ENCODE results near the gene KRTAP19-1. TPM values are rescaled to one million over a fixed set of nuclear protein-coding genes. Genes with fewer than 3 reads are reported as not detected.

The KRTAP19-1 gene
- total RNA-seq: not detected in 2 replicates

DNA sequence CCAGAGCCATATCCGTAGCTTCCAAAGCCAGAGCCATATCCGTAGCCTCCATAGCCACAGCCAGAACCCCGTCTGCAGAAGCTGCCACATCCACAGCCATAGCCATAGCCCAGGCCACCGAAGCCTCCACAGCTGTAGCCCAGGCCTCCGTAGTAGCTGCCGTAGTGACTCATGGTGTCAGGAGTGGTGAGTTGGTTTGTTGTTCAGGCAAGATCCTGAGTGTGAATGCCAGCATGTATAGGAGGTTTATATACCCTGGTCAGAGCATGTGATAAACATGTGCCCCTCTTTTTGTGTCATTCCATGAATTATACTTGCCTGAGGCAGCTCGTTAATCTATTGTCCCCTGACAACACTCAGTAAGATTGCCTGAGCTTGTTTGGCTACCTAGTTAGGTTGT is at the start of gene KRTAP19-1:
KRTAP19-1 (minus strand) TSS at position 223 of the 400 bp plus-strand sequence; CDS start at position 173, 50 bp downstream.

DNA sequence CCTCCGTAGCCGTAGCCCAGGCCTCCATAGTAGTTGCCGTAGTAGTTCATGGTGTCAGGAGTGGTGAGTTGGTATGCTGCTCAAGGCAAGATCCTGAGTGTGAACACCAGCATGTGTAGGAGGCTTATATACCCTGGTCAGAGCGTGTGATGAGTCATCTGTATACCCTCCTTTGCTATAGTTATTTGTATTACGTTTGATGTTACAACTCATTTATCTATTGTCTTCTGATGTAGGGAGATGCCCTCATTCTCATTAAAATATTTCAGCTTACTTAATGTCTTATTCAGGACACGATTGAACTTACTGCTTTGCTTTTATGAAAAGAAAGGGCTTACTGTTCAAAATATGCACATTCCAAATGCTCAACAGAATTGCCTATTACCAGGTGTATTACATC is 21.9 kb upstream of the KRTAP19-1 start, which contains the start of gene KRTAP19-5:
KRTAP19-5 (minus strand) TSS at position 101 of the 400 bp plus-strand sequence; CDS start at position 50, 51 bp downstream.

DNA sequence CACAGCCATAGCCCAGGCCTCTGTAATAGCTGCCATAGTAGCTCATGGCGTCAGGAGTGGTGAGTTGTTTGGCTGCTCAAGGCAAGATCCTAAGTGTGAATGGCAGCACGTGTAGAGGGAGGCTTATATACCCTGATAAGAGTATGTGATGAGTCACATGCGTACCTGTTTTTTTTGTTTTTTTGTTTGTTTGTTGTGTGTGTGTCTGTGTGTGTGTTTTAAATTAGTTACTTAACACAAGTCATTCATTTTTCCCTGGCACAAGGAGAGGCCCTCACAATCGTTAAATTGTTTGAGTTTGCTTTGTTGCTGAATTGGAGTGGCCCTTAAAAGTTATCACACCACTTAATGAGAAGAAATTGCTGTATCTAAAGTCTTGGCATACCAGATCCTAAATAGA is 16.9 kb upstream of the KRTAP19-1 start, which contains the start of gene KRTAP19-4:
KRTAP19-4 (minus strand) TSS at position 101 of the 400 bp plus-strand sequence; CDS start at position 46, 55 bp downstream.

DNA sequence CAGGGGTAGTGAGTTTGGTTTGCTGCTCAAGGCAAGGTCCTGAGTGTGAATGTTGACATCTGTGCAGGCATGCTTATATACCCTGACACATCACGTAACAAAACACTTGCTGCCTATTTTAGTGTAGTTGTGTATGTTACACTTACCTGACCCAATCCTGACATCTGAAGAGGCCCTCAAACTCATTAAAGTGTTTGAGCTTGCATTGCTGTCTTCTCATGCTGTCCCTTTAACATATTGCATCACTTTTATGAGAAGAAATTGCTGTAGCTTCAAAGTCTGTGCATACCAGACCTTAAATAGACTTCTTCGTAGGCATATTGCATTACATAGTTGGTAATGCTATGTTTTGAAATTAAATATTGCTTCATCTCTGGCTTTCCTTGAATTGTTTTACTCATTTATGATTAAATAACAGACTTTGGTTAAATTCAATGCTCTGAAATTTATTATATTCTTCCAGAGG is 11.8 kb upstream of the KRTAP19-1 start, which contains the start of gene KRTAP19-3:
KRTAP19-3 (minus strand) TSS at position 51 of the 466 bp plus-strand sequence. CDS start 56 bp downstream, outside the sequence.

DNA sequence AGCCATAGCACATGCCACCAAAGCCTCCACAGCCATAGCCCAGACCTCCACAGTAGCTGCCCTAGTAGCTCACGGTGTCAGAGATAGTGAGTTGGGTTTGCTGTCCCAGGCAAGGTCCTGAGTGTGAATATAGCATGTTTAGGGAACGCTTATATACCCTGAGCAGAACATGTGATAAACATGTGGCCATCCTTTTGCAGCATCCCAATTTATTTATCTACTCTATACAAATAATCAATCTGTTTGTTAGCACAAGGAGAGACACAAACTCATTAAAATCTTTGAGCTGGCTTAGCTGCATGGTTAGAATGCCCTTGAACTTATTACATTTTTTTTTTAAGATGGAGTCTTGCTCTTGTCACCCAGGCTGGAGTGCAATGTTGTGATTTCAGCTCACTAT is 7.2 kb upstream of the KRTAP19-1 start, which contains the start of gene KRTAP19-2:
KRTAP19-2 (minus strand) TSS at position 101 of the 400 bp plus-strand sequence; CDS start at position 13, 88 bp downstream.

DNA sequence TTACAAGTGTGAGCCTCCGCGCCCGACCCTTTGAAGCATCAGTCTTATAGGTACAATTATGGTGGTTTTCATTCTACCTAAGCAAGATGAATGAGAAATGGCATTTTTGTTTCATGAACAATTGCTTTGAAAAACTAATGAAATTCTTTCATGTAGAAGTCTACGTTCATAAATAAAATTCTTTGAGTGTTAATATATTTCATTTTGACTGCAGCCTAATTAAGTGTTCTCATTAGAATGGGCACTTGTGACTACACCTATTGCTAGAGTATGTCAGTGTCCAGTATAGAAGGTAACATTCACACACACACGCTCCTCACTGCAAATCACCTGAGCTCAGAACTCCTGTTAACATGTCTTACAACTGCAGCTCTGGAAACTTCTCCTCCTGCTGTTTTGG is 40.2 kb downstream of the KRTAP19-1 start, which contains the start of gene KRTAP15-1:
KRTAP15-1 (plus strand) TSS at position 301 of the 400 bp plus-strand sequence; CDS start at position 354, 53 bp downstream.

DNA sequence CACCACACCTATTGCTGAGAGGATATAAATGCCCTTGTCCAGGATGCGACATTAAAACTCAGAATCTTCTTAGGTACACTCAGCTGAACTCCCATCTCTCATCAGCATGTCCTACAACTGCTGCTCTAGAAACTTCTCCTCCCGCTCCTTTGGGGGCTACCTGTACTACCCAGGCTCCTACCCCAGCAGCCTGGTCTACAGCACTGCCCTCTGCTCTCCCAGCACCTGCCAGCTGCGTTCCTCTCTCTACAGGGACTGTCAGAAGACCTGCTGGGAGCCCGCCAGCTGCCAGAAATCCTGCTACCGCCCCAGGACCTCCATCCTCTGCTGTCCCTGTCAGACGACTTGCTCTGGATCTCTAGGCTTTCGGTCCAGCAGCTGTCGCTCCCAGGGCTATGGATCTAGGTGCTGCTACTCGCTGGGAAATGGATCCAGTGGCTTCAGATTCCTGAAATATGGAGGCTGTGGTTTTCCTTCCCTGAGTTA is 50.0 kb downstream of the KRTAP19-1 start, which contains the start of gene KRTAP13-4:
KRTAP13-4 (plus strand) TSS at position 51 of the 486 bp plus-strand sequence; CDS start at position 107, 56 bp downstream.

Other genes with a start within 250 kb of the KRTAP19-1 start
- gene KRTAP24-1, start 197.4 kb downstream of the KRTAP19-1 start, total RNA-seq: not detected in 2 replicates
- not detected in 2 replicates for gene KRTAP25-1, start 190.9 kb downstream of the KRTAP19-1 start, total RNA-seq
- gene KRTAP26-1, start 160.1 kb downstream of the KRTAP19-1 start, total RNA-seq: not detected in 2 replicates
- gene KRTAP27-1, start 142.7 kb downstream of the KRTAP19-1 start, total RNA-seq: not detected in 2 replicates
- gene KRTAP23-1, start 131.8 kb downstream of the KRTAP19-1 start, total RNA-seq: not detected in 2 replicates
- gene KRTAP13-2, start 108.1 kb downstream of the KRTAP19-1 start, total RNA-seq: not detected in 2 replicates
- gene KRTAP13-1, start 84.3 kb downstream of the KRTAP19-1 start, total RNA-seq: not detected in 2 replicates
- not detected in 2 replicates for gene KRTAP13-3, start 54.4 kb downstream of the KRTAP19-1 start, total RNA-seq
- not detected in 2 replicates for gene KRTAP13-4, start 50.1 kb downstream of the KRTAP19-1 start, total RNA-seq
- gene KRTAP15-1, start 40.1 kb downstream of the KRTAP19-1 start, total RNA-seq: not detected in 2 replicates
- gene KRTAP19-2, start 7.1 kb upstream of the KRTAP19-1 start, total RNA-seq: not detected in 2 replicates
- gene KRTAP19-3, start 11.6 kb upstream of the KRTAP19-1 start, total RNA-seq: not detected in 2 replicates
- gene KRTAP19-4, start 16.8 kb upstream of the KRTAP19-1 start, total RNA-seq: not detected in 2 replicates
- gene KRTAP19-5, start 21.8 kb upstream of the KRTAP19-1 start, total RNA-seq: not detected in 2 replicates
- not detected in 2 replicates for gene KRTAP19-6, start 61.5 kb upstream of the KRTAP19-1 start, total RNA-seq
- gene KRTAP19-7, start 80.9 kb upstream of the KRTAP19-1 start, total RNA-seq: not detected in 2 replicates
- not detected in 2 replicates for gene KRTAP22-2, start 110.0 kb upstream of the KRTAP19-1 start, total RNA-seq
- gene KRTAP6-3, start 112.1 kb upstream of the KRTAP19-1 start, total RNA-seq: not detected in 2 replicates
- not detected in 2 replicates for gene KRTAP6-2, start 118.5 kb upstream of the KRTAP19-1 start, total RNA-seq
- not detected in 2 replicates for gene KRTAP22-1, start 120.7 kb upstream of the KRTAP19-1 start, total RNA-seq
- not detected in 2 replicates for gene KRTAP6-1, start 133.6 kb upstream of the KRTAP19-1 start, total RNA-seq
- not detected in 2 replicates for gene KRTAP20-1, start 136.1 kb upstream of the KRTAP19-1 start, total RNA-seq
- not detected in 2 replicates for gene KRTAP20-4, start 140.3 kb upstream of the KRTAP19-1 start, total RNA-seq
- not detected in 2 replicates for gene KRTAP20-2, start 154.8 kb upstream of the KRTAP19-1 start, total RNA-seq
- gene KRTAP20-3, start 162.5 kb upstream of the KRTAP19-1 start, total RNA-seq: not detected in 2 replicates
- not detected in 2 replicates for gene KRTAP21-3, start 238.4 kb upstream of the KRTAP19-1 start, total RNA-seq

All from bronchus fibroblast of lung (primary cell).